Mucosa of descending colon (tissue), 3 donors: ENCODE measurements around the gene C15orf62. TPM values are rescaled to one million over a fixed set of nuclear protein-coding genes. Genes with fewer than 3 reads are reported as not detected.

Experiments
- ATAC-seq: fragments of 200-7000 bp; cut with Tn5 transposase; one replicate; pipeline ENCODE4 v1.9.1; 2020; ENCODE audit warnings: mild to moderate bottlenecking, moderate library complexity
- DNase-seq, 3 donors: peaks; one replicate each; pipeline ENCODE4 v3.0.0-alpha.2; 2020
- H3K36me3 ChIP-seq: fragments of 200-600 bp; one replicate; pipeline ENCODE4 v1.8.0; 2021; ENCODE audit warnings: low read depth, mild to moderate bottlenecking
- H3K4me1 ChIP-seq: fragments of 200-600 bp; one replicate; pipeline ENCODE4 v1.8.0; 2021; ENCODE audit warnings: low read depth, mild to moderate bottlenecking
- H3K4me3 ChIP-seq: fragments of 200-600 bp; one replicate; pipeline ENCODE4 v1.8.0; 2021; ENCODE audit warnings: mild to moderate bottlenecking
- H3K9me3 ChIP-seq: fragments of 200-600 bp; one replicate; pipeline ENCODE4 v1.8.0; 2021; ENCODE audit warnings: mild to moderate bottlenecking
- CTCF ChIP-seq: fragments of 200-600 bp; IDR thresholded peaks from one replicate; pipeline ENCODE4 v1.8.0; 2022; ENCODE audit warnings: antibody characterized with exemption, mild to moderate bottlenecking
- intact Hi-C, 2 donors: fragments of 100-400 bp; cut with DNase I in 1 of 2; cut with micrococcal nuclease in 1 of 2; formaldehyde crosslinking; loops; one replicate each; pipeline versions ENCODE4 v1.11.0 to v1.11.1; 2022; cut with DNase I, micrococcal nuclease
- total RNA-seq, 3 donors: library from RNA; stranded (reverse); fragmentation: NEBNext Ultra II Directional in 2 of 3; extraction: Animal tissue kit (Norgen Biotek cat#: 25700) in 2 of 3; gene quantifications; one replicate each; pipeline versions ENCODE4 v1.2.1 to v1.2.4, GENCODE V29; 2021 to 2023
- donor health status: DM: no; HTN: no; CAD: no; lungs with moderate emphysema.
- donor health status: DM: no; HTN: no; CAD: no.
- donor health status: DM: no; HTN: yes; CAD: no.

The C15orf62 gene
- total RNA-seq, 3 donors from 2014 or later, result 0.32 to 0.63 (median 0.35) TPM

DNA sequence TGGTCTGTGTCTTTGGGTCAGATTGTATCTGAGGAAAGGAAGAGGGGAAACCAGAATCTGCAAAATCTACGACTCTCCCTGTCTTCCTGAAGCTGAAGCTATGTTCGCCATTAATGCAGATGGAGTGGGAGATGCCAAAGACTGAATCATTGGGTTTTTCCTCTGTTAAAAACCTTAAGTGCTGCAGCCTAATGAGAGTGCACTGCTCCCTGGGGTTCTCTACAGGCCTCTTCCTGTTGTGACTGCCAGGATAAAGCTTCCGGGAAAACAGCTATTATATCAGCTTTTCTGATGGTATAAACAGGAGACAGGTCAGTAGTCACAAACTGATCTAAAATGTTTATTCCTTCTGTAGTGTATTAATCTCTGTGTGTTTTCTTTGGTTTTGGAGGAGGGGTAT, 38.7 kb upstream of the C15orf62 start:
- Histone ChIP-seq H3K4me3 (no peak overlapping the region), H3K36me3 (no peaks in the 10 kb centered on the region), H3K4me1 (no peaks in the 10 kb centered on the region), H3K9me3 (no peaks in the 10 kb centered on the region)
- DNase-seq (no peak), ATAC-seq (no peak)
- intact Hi-C loops, result no loop called here
- TF ChIP-seq CTCF, result no peak

DNA sequence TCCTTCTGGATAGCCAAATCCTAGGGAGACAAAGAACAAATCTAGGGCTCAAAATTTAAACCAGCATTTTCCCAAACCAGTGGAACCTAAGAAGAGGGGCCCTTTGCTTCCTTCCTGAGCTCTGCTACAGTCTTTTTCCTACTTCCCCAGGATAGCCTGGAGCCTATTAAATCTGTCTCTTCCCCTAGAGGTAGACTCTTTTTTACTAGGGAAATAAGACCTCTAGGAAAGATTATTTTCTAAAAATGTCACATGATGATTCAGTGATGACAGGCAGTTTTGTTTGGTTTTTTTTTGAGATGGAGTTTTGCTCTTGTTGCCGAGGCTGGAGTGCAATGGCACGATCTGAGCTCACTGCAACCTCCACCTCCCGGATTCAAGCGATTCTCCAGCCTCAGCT, 33.2 kb upstream of the C15orf62 start:
- Histone ChIP-seq H3K36me3 (no peaks in the 10 kb centered on the region), H3K4me3 (no peak overlapping the region), H3K4me1 (no peaks in the 10 kb centered on the region), H3K9me3 (no peaks in the 10 kb centered on the region)
- intact Hi-C loops, result no loop called here
- TF ChIP-seq CTCF, result no peak
- no peak for ATAC-seq
- DNase-seq, result no peak

GRCh38 chr15:40737048-40737447, 32.7 kb upstream of the C15orf62 start:
- no peak for DNase-seq
- no peak for TF ChIP-seq CTCF
- H3K36me3 ChIP-seq, result no peaks in the 10 kb centered on the region

GRCh38 chr15:40739047-40739446, 30.7 kb upstream of the C15orf62 start:
- no peaks in the 10 kb centered on the region for H3K4me1 ChIP-seq
- TF ChIP-seq CTCF, result no peak
- no peak overlapping the region for H3K4me3 ChIP-seq
- H3K36me3 ChIP-seq, result no peaks in the 10 kb centered on the region
- ATAC-seq, result no peak
- H3K9me3 ChIP-seq, result no peaks in the 10 kb centered on the region
- intact Hi-C loops, result no loop called here
- no peak for DNase-seq

More at GRCh38 chr15:40737048-40737447, 32.7 kb upstream of the C15orf62 start:
- no peak for ATAC-seq
- H3K4me1 ChIP-seq, result no peaks in the 10 kb centered on the region
- H3K9me3 ChIP-seq, result no peaks in the 10 kb centered on the region
- no peak overlapping the region for H3K4me3 ChIP-seq
- intact Hi-C loops, result no loop called here

- no peak for DNase-seq
- H3K4me1 ChIP-seq, result no peaks in the 10 kb centered on the region
- H3K9me3 ChIP-seq, result no peaks in the 10 kb centered on the region
- no peak for ATAC-seq
- no peak overlapping the region for H3K4me3 ChIP-seq
- H3K36me3 ChIP-seq, result no peaks in the 10 kb centered on the region
- TF ChIP-seq CTCF, result no peak
- intact Hi-C loops, result no loop called here
These were observed 29.9 kb upstream of the C15orf62 start for GRCh38 chr15:40739854-40740253.

- Histone ChIP-seq H3K9me3 (no peaks in the 10 kb centered on the region), H3K36me3 (no peaks in the 10 kb centered on the region), H3K4me1 (peaks cover 7% of the 10 kb centered on the region), H3K4me3 (no peak overlapping the region)
- intact Hi-C loops, result no loop called here
- TF ChIP-seq CTCF, result no peak
- DNase-seq (no peak), ATAC-seq (no peak)
These were observed 26.3 kb upstream of the C15orf62 start for GRCh38 chr15:40743485-40743901.
